ENCODE results near the gene ELP1.

GRCh38 chr9:108937561-108938305 is 3.8 kb upstream of the ELP1 start:
- TF ChIP-seq CTCF (IDR thresholded peaks at IDR 0.05) (no peak), POLR2A (IDR thresholded peaks at IDR 0.05) (no peak)
